Panc1 (cell line): ENCODE measurements around the gene G2E3. TPM values are rescaled to one million over a fixed set of nuclear protein-coding genes. Genes with fewer than 3 reads are reported as not detected.

Experiments
- ATAC-seq: fragments of 200-7000 bp; cut with Tn5 transposase; 2 replicates; pipeline ENCODE4 v1.9.1; 2020; ENCODE audit warnings: mild to moderate bottlenecking, moderate library complexity
- BruUV-seq: library from RNA; stranded (reverse); fragments of 400-500 nt; replicated peaks from 2 replicates; lab custom pipeline; 2021; lab: Mats Ljungman, UMichigan
- CTCF ChIA-PET: fragments of 300-600 bp; sonication (Branson Sonifier 250); formaldehyde crosslinking; loops from one replicate; lab custom pipeline; 2022; ENCODE audit warnings: antibody characterized with exemption; lab: Charles Lee
- POLR2A ChIA-PET: fragments of 300-600 bp; sonication (Branson Sonifier 250); formaldehyde crosslinking; loops from one replicate; lab custom pipeline; 2022; ENCODE audit warnings: antibody characterized with exemption; lab: Charles Lee
- DNase-seq: peaks from one replicate; pipeline ENCODE4 v3.0.0-alpha.2; 2010; ENCODE audit warnings: low read depth, low spot score
- H3K27ac ChIP-seq: 2 replicates; pipeline ENCODE4 v1.5.1; 2011; ENCODE audit warnings: mild to moderate bottlenecking, low read length, inconsistent platforms
- H3K27me3 ChIP-seq: fragments of 200-500 bp; sonication (Bioruptor generic); 2 replicates; pipeline ENCODE4 v1.6.0; 2014; ENCODE audit warnings: low read length, inconsistent platforms; ENCODE audit not compliant: control insufficient read depth, insufficient read depth
- H3K36me3 ChIP-seq: fragments of 200-500 bp; sonication (Bioruptor generic); 2 replicates; pipeline ENCODE4 v1.5.1; 2014; ENCODE audit warnings: inconsistent platforms, mild to moderate bottlenecking, low read length, moderate library complexity; ENCODE audit not compliant: control insufficient read depth, insufficient read depth
- H3K4me1 ChIP-seq: 2 replicates; pipeline ENCODE4 v1.5.1; 2011; ENCODE audit warnings: inconsistent platforms, mild to moderate bottlenecking, low read length, moderate library complexity; ENCODE audit not compliant: control insufficient read depth, insufficient read depth
- H3K4me3 ChIP-seq, 2 experiments: 2 replicates each; pipeline ENCODE4 v1.5.1; 2011 to 2012; ENCODE audit warnings: low read depth in 2 of 2, low read length in 2 of 2, mild to moderate bottlenecking in 2 of 2, inconsistent platforms in 1 of 2, moderate library complexity in 1 of 2
- H3K9me3 ChIP-seq: fragments of 200-500 bp; sonication (Bioruptor generic); 2 replicates; pipeline ENCODE4 v1.5.1; 2014; ENCODE audit warnings: low read depth, mild to moderate bottlenecking, inconsistent platforms, low read length, moderate library complexity; ENCODE audit not compliant: control insufficient read depth, insufficient read depth
- POLR2AphosphoS5 ChIP-seq: IDR thresholded peaks from 2 replicates; pipeline ENCODE4 v1.6.1; 2012; ENCODE audit warnings: mild to moderate bottlenecking, low read depth, low read length, moderate library complexity
- REST ChIP-seq, 2 experiments: IDR thresholded peaks; 2 replicates each; pipeline ENCODE4 v1.6.1; 2011 to 2012; ENCODE audit warnings: low read depth in 2 of 2, control low read depth in 1 of 2, low read length in 1 of 2, mild to moderate bottlenecking in 1 of 2, moderate library complexity in 1 of 2; ENCODE audit not compliant: insufficient read depth in 1 of 2
- SIN3A ChIP-seq: IDR thresholded peaks from 2 replicates; pipeline ENCODE4 v1.6.1; 2012; ENCODE audit warnings: low read depth, mild to moderate bottlenecking, low read length, moderate library complexity, borderline replicate concordance; ENCODE audit not compliant: insufficient read depth
- TCF7L2 ChIP-seq: IDR thresholded peaks from 2 replicates; pipeline ENCODE4 v1.6.1; 2011; ENCODE audit warnings: mild to moderate bottlenecking, low read depth, low read length, inconsistent platforms
- in situ Hi-C: cut with HindIII; loops from 2 replicates; pipeline ENCODE4 v1.10.0; 2016; ENCODE audit warnings: low sequenced_read_pairs, low pct_unique_long_range_greater_than_20kb
- intact Hi-C: fragments of 100-400 bp; cut with micrococcal nuclease; formaldehyde crosslinking; loops from one replicate; pipeline ENCODE4 v1.10.0; 2022; ENCODE audit not compliant: unreplicated experiment
- total RNA-seq: library from RNA; stranded (reverse); gene quantifications from one replicate; pipeline ENCODE4 v1.2.1, GENCODE V29; 2021; ENCODE audit not compliant: unreplicated experiment
- TF ChIP-seq, protein P1 (sequence below): fragments of 450-650 bp; IDR thresholded peaks from 2 replicates; pipeline ENCODE4 v1.5.1; 2017; ENCODE audit warnings: mild to moderate bottlenecking

Gene G2E3
- total RNA-seq, 1 experiment from 2014 or later, result 27.5 TPM

GRCh38 chr14:30532264-30532663 lies 26.7 kb upstream of the G2E3 start:
- ATAC-seq (no peak), DNase-seq (no peak)
- intact Hi-C loops (no loop called here), in situ Hi-C loops (no loop called here)
- no TSS peak for BruUV-seq
- Histone ChIP-seq H3K4me3 (no peak overlapping the region), H3K27ac (no peak overlapping the region), H3K4me1 (no peaks in the 10 kb centered on the region), H3K9me3 (no peaks in the 10 kb centered on the region), H3K36me3 (no peaks in the 10 kb centered on the region), H3K27me3 (no peaks in the 10 kb centered on the region; the same call in 1 of the 2 replicates)
- CTCF ChIA-PET, result no interaction called here
- POLR2A ChIA-PET, result no interaction called here
- TF ChIP-seq, protein P1, sequence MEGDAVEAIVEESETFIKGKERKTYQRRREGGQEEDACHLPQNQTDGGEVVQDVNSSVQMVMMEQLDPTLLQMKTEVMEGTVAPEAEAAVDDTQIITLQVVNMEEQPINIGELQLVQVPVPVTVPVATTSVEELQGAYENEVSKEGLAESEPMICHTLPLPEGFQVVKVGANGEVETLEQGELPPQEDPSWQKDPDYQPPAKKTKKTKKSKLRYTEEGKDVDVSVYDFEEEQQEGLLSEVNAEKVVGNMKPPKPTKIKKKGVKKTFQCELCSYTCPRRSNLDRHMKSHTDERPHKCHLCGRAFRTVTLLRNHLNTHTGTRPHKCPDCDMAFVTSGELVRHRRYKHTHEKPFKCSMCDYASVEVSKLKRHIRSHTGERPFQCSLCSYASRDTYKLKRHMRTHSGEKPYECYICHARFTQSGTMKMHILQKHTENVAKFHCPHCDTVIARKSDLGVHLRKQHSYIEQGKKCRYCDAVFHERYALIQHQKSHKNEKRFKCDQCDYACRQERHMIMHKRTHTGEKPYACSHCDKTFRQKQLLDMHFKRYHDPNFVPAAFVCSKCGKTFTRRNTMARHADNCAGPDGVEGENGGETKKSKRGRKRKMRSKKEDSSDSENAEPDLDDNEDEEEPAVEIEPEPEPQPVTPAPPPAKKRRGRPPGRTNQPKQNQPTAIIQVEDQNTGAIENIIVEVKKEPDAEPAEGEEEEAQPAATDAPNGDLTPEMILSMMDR, result no peak
- TF ChIP-seq SIN3A (no peak), TCF7L2 (no peak), POLR2AphosphoS5 (no peak), REST (IDR thresholded peaks at IDR 0.05; ENCODE audit: insufficient read depth in 1 of 2, low read depth in 2 of 2, low read length in 1 of 2) (no peak)

- no peak overlapping the region for H3K27ac ChIP-seq
- in situ Hi-C loops, result no loop called here
- CTCF ChIA-PET, result no interaction called here
- no peaks in the 10 kb centered on the region for H3K9me3 ChIP-seq
- H3K4me3 ChIP-seq, result no peak overlapping the region
- no peaks in the 10 kb centered on the region; the same call in 1 of the 2 replicates for H3K27me3 ChIP-seq
- TF ChIP-seq, protein P1, result no peak
- TF ChIP-seq SIN3A (no peak), REST (IDR thresholded peaks at IDR 0.05; ENCODE audit: insufficient read depth in 1 of 2, low read depth in 2 of 2, low read length in 1 of 2) (no peak), POLR2AphosphoS5 (no peak), TCF7L2 (no peak)
- no peak for DNase-seq
- no peaks in the 10 kb centered on the region for H3K36me3 ChIP-seq
- no peak for ATAC-seq
- no TSS peak for BruUV-seq
- intact Hi-C loops, result no loop called here
- POLR2A ChIA-PET, result no interaction called here
- no peaks in the 10 kb centered on the region for H3K4me1 ChIP-seq
Observed at GRCh38 chr14:30533126-30533525, 25.8 kb upstream of the G2E3 start.
